ENCODE results near the gene KNSTRN. TPM values are rescaled to one million over a fixed set of nuclear protein-coding genes. Genes with fewer than 3 reads are reported as not detected.

The KNSTRN gene
- total RNA-seq, result 6.4 TPM

DNA sequence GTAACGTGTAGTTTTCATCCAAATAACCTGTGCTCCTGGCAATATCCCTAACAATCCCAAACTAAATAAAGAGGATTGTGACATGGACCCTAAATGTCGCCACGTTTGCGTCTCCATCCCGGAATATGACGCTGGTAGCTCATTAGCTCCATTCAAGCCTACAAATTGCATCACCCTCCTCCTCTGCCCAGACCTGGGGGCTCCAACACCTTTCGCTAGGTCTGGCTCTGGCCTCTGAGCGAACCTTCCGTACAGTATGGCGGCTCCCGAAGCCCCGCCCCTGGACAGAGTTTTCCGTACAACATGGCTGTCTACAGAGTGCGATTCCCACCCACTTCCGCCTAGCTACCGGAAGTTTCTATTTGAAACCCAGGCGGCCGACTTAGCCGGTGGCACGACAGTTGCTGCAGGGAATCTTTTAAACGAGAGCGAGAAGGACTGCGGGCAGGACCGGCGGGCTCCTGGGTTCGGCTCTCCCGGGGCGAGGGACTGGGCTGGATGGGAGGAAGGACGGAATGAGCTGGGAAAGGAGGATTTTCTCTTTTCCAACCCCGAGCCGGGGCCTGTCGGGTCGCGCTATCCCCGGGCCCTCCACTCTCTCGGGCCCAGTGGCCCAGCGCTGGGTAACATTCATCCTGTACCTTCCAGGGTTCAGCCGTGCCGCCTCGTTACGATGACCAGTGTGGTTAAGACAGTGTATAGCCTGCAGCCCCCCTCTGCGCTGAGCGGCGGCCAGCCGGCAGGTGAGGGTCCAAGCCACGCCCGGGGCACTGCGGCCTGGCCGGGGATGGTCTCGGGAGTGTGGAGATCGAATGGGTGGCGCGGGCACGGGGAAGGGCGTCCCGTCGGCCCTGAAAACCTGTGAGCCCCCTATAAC is at the start of gene KNSTRN:
Gene KNSTRN, plus strand, starts transcription at position 142 of the 877 bp plus-strand sequence. Its CDS starts 115 bp downstream, at position 257.
- ATAC-seq (peak; percentile 98), DNase-seq (ENCODE audit: low spot score) (peak; percentile 94)
- intact Hi-C loops (cut with DNase I), result loop anchor here (2.0 kb wide), 1 partner anchor 18 kb away; no protein-coding TSS in a partner anchor

DNA sequence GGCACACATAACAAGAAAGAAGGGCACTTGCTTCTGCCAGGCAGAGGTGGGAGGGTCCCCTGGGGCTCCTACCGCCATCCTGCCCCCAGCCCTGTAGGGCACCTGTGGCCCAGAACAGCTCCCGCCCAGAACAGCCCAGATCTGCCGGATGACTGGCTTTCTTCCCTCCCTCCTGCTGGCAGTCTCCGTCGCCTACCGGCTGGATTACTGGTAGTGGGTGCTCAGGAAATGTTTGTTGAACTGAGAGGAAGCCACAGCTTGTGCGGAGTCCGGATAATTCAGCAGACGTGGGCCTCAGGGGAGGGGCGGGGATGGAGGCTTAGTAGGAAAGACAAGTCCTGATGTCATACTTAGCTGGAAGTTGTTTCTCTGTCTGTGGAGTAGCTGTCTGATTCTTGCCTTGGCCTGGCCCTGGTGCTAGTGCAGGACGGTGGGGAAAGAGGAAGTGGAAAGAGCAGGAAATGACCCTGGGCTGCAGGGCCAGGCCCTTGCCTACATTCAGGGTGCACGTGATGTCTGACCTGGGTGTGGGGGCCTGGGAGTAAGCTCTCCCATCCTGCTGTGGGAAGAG is 48.5 kb upstream of the KNSTRN start:
- intact Hi-C loops (cut with DNase I), result no loop called here
- DNase-seq (ENCODE audit: low spot score) (peak; percentile 81), ATAC-seq (peak; percentile 69)

DNA sequence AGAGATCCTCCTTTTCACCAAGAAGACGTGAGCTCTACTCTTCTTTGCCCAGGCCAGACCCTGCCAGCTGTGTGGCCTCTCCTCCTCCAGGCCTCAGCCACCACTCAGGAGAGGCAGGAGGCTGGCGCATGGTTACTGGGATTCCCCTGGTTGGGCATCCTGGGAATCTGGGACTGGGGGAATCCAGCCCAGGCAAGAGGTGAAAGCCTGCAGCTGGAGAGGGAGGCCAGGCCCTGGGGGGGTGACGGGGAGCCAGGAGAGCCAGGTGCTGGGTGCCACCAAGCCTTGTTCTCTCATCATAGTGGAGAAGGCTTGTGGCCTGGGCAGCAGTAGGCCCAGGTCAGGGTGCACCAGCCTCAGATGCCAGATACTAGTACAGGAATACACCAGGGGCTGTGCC is 48.0 kb upstream of the KNSTRN start:
- ATAC-seq, result peak; percentile 2
- intact Hi-C loops (cut with DNase I), result no loop called here

DNA sequence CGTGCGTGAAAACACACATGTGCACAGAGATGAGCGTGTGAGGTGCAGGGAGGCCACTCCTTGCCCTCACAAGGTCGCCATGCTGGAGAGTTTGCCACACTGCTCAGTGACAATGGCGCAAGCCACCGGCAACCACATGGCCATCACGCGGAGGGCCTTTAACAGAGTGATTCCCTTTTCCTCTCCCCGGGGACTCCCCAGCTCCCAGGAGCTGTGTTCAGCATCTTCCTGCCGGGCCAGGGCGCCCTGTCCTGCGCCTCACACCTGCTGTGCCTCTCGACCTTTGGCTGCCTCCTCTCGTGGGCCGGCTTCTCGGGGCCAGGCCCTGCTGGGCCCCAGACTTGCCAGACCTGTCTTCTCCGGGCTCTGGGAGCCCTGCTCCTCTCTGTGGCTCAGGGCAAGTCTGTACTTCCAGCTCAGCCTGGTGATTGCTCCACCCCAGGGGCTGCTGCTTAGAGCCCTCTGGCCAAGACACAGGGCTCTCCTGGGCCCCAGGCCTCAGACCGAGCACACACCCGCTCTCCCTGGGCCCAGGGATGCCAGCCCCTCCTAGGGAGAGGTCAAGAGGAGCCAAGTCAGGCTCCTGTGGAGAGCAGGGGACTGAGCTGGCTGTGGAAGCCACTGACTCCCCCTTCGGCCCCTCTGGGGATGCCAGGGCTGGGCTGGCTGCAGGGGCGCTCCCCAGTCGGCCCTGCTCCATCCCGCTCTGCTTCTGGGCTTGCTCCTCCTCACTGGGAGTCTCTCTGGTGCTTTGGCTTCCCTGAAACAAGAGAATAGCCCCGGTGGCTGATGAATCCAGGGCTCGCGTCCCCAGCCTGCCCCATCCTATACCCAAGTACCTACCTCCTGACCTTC is 47.4 kb upstream of the KNSTRN start:
- DNase-seq (ENCODE audit: low spot score) (peak; percentile 66), ATAC-seq (peak; percentile 1)
- intact Hi-C loops (cut with DNase I), result no loop called here

More for the DNA sequence above, 48.0 kb upstream of the KNSTRN start:
- no peak for DNase-seq (ENCODE audit: low spot score)

DNA sequence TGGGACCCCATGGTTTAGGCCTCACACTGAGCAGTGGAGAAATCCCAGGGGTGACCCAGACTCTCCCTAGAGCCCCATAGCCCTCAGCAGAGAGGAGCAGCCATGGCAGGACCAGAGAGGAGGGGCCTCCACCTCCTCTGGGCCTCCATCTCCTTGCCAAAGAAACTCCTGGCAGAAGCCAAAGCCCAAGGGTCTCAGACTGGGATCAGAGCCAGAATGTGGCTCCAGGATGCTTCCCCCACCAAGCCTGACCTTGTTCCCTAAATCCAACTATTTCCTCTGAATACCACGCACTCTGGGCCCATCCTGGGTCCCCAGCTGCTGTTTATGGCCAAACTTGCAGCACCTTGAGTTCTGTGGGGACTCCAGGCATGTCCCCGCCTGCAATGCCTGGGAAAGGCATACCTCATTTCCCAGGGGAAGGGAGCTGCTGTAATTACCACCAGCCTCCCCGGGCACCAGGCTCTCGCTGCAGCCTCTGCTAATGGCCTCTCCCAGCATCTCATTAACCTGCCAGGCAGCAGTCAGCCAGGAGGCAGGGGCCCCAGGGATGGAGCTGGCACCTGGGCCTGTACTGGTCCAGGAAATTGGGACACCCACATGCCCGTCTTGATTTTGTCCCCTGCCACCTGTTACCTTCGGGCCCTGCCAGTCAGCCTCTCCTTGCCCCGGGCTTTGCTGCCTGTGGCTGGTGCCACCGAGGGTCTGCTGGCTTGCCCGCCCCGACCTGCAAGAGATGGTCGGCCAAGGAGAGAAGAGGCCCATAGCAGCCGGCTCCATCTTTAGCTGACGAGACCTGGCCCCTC is 46.4 kb upstream of the KNSTRN start:
- ATAC-seq, result no peak
- DNase-seq (ENCODE audit: low spot score), result no peak
- intact Hi-C loops (cut with DNase I), result no loop called here

GRCh38 chr15:40336744-40337122 is 45.8 kb upstream of the KNSTRN start:
- intact Hi-C loops (cut with DNase I), result no loop called here
- DNase-seq (ENCODE audit: low spot score), result peak; percentile 68
- no peak for ATAC-seq

DNA sequence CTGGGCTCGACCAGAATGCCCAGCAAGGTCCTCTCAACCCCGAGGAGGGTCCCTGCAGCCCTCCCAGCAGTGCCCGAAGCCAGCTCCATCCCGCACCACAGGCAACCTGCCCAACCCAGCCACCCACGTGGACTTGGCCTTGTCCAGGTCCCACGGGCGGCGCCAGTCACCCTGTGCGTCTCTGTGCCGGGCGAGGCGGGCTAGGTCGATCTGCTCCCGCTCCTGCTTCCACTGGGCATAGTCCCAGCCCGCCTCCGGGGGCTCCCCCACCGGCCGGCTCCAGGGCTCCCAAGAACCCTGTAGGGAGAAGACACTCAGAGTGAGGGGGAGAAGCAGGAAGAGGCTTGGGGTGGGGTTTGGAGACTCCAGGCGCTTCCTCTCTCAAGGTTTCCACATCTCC is 44.9 kb upstream of the KNSTRN start:
- DNase-seq (ENCODE audit: low spot score), result peak; percentile 71
- intact Hi-C loops (cut with DNase I), result no loop called here
- ATAC-seq, result no peak

- intact Hi-C loops (cut with DNase I), result no loop called here
- DNase-seq (ENCODE audit: low spot score) (peak; percentile 83), ATAC-seq (no peak)
Observed at GRCh38 chr15:40338041-40338657, 44.4 kb upstream of the KNSTRN start.

- ATAC-seq (peak; percentile 16), DNase-seq (ENCODE audit: low spot score) (peak; percentile 73)
- intact Hi-C loops (cut with DNase I), result no loop called here
Observed at GRCh38 chr15:40338921-40339620, 43.5 kb upstream of the KNSTRN start.

DNA sequence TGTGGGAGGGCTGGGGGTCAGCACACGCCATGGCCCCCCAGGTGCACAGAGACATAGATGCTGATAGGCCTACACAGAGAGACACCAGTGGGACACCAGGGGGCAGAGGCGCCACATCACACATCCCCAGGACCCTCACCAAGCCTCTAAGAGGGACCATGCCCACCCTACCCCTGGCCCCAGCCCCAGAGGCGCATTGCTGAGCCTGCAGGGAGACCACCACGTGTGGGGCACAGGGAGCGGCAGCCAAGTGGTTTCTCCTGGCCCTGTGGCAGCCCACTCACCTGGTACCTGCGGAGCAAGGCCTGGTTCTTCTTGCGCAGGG is 42.9 kb upstream of the KNSTRN start:
- ATAC-seq (no peak), DNase-seq (ENCODE audit: low spot score) (no peak)
- intact Hi-C loops (cut with DNase I), result no loop called here

- intact Hi-C loops (cut with DNase I), result no loop called here
- DNase-seq (ENCODE audit: low spot score) (peak; percentile 84), ATAC-seq (peak; percentile 39)
Observed at GRCh38 chr15:40340038-40340739, 42.3 kb upstream of the KNSTRN start.

GRCh38 chr15:40340740-40341400 is 41.7 kb upstream of the KNSTRN start, which contains the start of gene CCDC9B:
Gene CCDC9B (minus strand): TSS chr15:40340939. CDS start chr15:40340819, 120 bp downstream.
- intact Hi-C loops (cut with DNase I), result no loop called here
- peak; percentile 95 for DNase-seq (ENCODE audit: low spot score)
- ATAC-seq, result peak; percentile 92

DNA sequence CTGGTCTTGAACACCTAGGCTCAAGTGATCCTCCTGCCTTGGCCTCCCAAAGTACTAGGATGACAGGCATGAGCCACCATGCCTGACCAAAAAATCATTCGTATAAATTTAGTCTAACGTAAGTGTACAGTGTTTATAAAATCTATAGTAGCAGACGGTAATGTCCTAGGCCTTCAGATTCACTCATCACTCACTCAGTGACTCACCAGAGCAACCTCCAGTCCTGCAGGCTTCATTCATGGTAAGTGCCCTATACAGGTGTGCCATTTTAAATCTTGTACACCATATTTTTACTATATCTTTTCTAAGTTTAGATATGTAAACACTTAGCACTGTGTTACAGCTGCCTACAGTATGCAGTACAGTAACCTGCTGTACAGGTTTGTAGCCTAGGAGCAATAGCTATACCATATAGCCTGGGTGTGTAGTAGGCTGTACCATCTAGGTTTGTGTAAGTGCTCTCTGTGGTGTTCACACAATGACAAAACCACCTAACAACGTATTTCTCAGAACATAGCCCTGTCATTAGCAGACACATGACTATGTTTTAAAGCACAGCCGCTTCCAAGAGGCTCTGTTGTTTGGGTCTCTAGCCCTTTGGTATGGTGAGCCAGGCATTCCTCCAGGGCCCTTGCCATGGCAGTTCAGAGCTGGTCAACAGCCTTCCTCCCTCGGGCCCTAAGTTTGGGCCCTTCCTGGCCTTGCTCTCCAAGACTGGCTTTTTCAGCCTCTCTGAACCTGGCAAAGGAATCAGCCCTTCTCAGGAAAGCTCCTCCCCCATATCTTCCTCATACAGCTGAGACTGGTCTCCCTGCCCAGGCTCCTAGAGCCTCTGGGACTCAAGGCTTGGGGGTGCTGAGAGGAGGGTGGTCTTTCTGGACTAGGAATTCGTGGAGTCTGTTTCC is 39.9 kb upstream of the KNSTRN start:
- DNase-seq (ENCODE audit: low spot score) (no peak), ATAC-seq (no peak)
- intact Hi-C loops (cut with DNase I), result no loop called here

DNA sequence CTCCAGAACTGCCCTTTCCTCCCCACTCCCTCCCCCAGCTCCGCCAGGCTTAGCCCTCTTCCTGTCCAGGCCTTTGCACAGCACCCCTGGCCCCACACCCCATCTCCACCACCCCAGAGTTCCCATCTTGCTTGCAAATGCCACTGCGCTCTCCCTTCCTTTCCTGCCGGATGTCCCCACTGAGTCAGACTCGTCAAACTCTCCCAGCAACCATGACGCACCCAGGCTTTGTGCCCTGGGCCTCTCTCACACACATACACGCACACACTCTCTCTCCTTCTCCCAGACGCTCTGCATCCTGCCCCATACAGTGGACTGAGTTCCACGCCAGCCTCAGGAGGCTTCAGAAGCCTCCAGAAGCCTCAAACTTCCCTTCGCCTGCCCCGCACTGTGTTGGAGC is 39.0 kb upstream of the KNSTRN start:
- DNase-seq (ENCODE audit: low spot score) (no peak), ATAC-seq (no peak)
- intact Hi-C loops (cut with DNase I), result no loop called here

DNA sequence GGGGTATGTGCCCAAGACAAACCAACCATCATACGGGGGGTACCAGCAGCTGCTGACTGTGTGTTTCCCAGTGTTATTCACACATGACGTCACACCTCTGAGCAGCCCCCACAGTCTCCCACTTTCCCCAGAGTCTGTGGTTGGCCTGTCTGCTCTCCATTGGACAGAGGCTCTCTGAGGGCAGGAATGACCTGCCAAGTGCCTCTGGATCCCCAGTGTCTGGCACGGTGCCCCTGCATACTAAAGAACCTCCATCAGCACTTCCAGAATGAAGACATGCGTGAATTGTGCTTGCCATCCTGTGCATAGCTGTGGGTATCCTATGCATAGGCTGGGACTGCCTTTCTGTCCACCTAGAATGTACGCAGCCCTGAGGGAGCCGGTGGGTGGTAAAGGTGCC is 38.3 kb upstream of the KNSTRN start:
- intact Hi-C loops (cut with DNase I), result no loop called here
- no peak for ATAC-seq
- no peak for DNase-seq (ENCODE audit: low spot score)

- DNase-seq (ENCODE audit: low spot score) (peak; percentile 77), ATAC-seq (peak; percentile 20)
- intact Hi-C loops (cut with DNase I), result no loop called here
Observed at GRCh38 chr15:40344631-40345120, 37.8 kb upstream of the KNSTRN start.

All from sciatic nerve (tissue), 2 donors.